ENCODE results near the gene CC2D2B.
"Not testable (repeated sequence)": the region's sequence is repeated elsewhere in the genome, so short reads cannot be mapped to it uniquely, and the experiment has no call there.

Gene CC2D2B

GRCh38 chr10:96038476-96039387 is 131.0 kb downstream of the CC2D2B start:
- no peak overlapping the region for H3K4me3 ChIP-seq (ENCODE audit: low read depth, low read length)
- no peaks in the 10 kb centered on the region for H3K9me3 ChIP-seq (ENCODE audit: control insufficient read depth, insufficient read depth, low read length)
- no peak overlapping the region for H3K9ac ChIP-seq (ENCODE audit: low read depth, low read length)
- H3K27me3 ChIP-seq (ENCODE audit: control insufficient read depth, insufficient read depth, low read length), result peaks cover 13% of the 10 kb centered on the region
- H3K36me3 ChIP-seq (ENCODE audit: control insufficient read depth, insufficient read depth, low read length), result no peaks in the 10 kb centered on the region
- H3K4me1 ChIP-seq (ENCODE audit: control insufficient read depth, insufficient read depth, low read length), result no peaks in the 10 kb centered on the region

- Histone ChIP-seq H3K27me3 (ENCODE audit: control insufficient read depth, insufficient read depth, low read length) (peaks cover 13% of the 10 kb centered on the region), H3K9ac (ENCODE audit: low read depth, low read length) (no peak overlapping the region), H3K9me3 (ENCODE audit: control insufficient read depth, insufficient read depth, low read length) (no peaks in the 10 kb centered on the region), H3K4me1 (ENCODE audit: control insufficient read depth, insufficient read depth, low read length) (peaks cover 8% of the 10 kb centered on the region), H3K36me3 (ENCODE audit: control insufficient read depth, insufficient read depth, low read length) (no peaks in the 10 kb centered on the region), H3K4me3 (ENCODE audit: low read depth, low read length) (no peak overlapping the region)
These were observed 133.4 kb downstream of the CC2D2B start for GRCh38 chr10:96041146-96041545.

GRCh38 chr10:96043033-96043892 is 135.5 kb downstream of the CC2D2B start, which contains the start of gene CCNJ:
Gene CCNJ (plus strand): TSS chr10:96043583. CDS start chr10:96044394, 811 bp downstream.
- H3K27me3 ChIP-seq (ENCODE audit: control insufficient read depth, insufficient read depth, low read length), result peaks cover 13% of the 10 kb centered on the region
- no peaks in the 10 kb centered on the region for H3K36me3 ChIP-seq (ENCODE audit: control insufficient read depth, insufficient read depth, low read length)
- peak within 1 kb of the TSS; percentile 96 for H3K9ac ChIP-seq (ENCODE audit: low read depth, low read length)
- H3K9me3 ChIP-seq (ENCODE audit: control insufficient read depth, insufficient read depth, low read length), result no peaks in the 10 kb centered on the region
- H3K4me3 ChIP-seq (ENCODE audit: low read depth, low read length), result peak within 1 kb of the TSS; percentile 83
- H3K4me1 ChIP-seq (ENCODE audit: control insufficient read depth, insufficient read depth, low read length), result peaks cover 10% of the 10 kb centered on the region

- Histone ChIP-seq H3K4me1 (ENCODE audit: control insufficient read depth, insufficient read depth, low read length) (peaks cover 10% of the 10 kb centered on the region), H3K9ac (ENCODE audit: low read depth, low read length) (peak overlapping the region; percentile 96), H3K36me3 (ENCODE audit: control insufficient read depth, insufficient read depth, low read length) (no peaks in the 10 kb centered on the region), H3K4me3 (ENCODE audit: low read depth, low read length) (peak overlapping the region; percentile 83), H3K9me3 (ENCODE audit: control insufficient read depth, insufficient read depth, low read length) (no peaks in the 10 kb centered on the region), H3K27me3 (ENCODE audit: control insufficient read depth, insufficient read depth, low read length) (peaks cover 13% of the 10 kb centered on the region)
These were observed 136.3 kb downstream of the CC2D2B start for GRCh38 chr10:96043893-96044715.

- Histone ChIP-seq H3K36me3 (ENCODE audit: control insufficient read depth, insufficient read depth, low read length) (no peaks in the 10 kb centered on the region), H3K9me3 (ENCODE audit: control insufficient read depth, insufficient read depth, low read length) (no peaks in the 10 kb centered on the region), H3K4me3 (ENCODE audit: low read depth, low read length) (peak overlapping the region; percentile 83), H3K27me3 (ENCODE audit: control insufficient read depth, insufficient read depth, low read length) (peaks cover 13% of the 10 kb centered on the region), H3K4me1 (ENCODE audit: control insufficient read depth, insufficient read depth, low read length) (peaks cover 10% of the 10 kb centered on the region), H3K9ac (ENCODE audit: low read depth, low read length) (peak overlapping the region; percentile 96)
These were observed 137.0 kb downstream of the CC2D2B start for GRCh38 chr10:96044736-96045135.

GRCh38 chr10:96046546-96046945 is 138.8 kb downstream of the CC2D2B start:
- Histone ChIP-seq H3K9me3 (ENCODE audit: control insufficient read depth, insufficient read depth, low read length) (no peaks in the 10 kb centered on the region), H3K4me3 (ENCODE audit: low read depth, low read length) (no peak overlapping the region), H3K9ac (ENCODE audit: low read depth, low read length) (no peak overlapping the region), H3K36me3 (ENCODE audit: control insufficient read depth, insufficient read depth, low read length) (no peaks in the 10 kb centered on the region), H3K4me1 (ENCODE audit: control insufficient read depth, insufficient read depth, low read length) (peaks cover 10% of the 10 kb centered on the region), H3K27me3 (ENCODE audit: control insufficient read depth, insufficient read depth, low read length) (peaks cover 13% of the 10 kb centered on the region)

GRCh38 chr10:96047004-96047649 is 139.4 kb downstream of the CC2D2B start:
- no peaks in the 10 kb centered on the region for H3K36me3 ChIP-seq (ENCODE audit: control insufficient read depth, insufficient read depth, low read length)
- H3K9me3 ChIP-seq (ENCODE audit: control insufficient read depth, insufficient read depth, low read length), result no peaks in the 10 kb centered on the region
- H3K27me3 ChIP-seq (ENCODE audit: control insufficient read depth, insufficient read depth, low read length), result peaks cover 9% of the 10 kb centered on the region
- peaks cover 10% of the 10 kb centered on the region for H3K4me1 ChIP-seq (ENCODE audit: control insufficient read depth, insufficient read depth, low read length)
- no peak overlapping the region for H3K9ac ChIP-seq (ENCODE audit: low read depth, low read length)
- no peak overlapping the region for H3K4me3 ChIP-seq (ENCODE audit: low read depth, low read length)

GRCh38 chr10:96047925-96048324 is 140.2 kb downstream of the CC2D2B start:
- H3K36me3 ChIP-seq (ENCODE audit: control insufficient read depth, insufficient read depth, low read length); H3K9me3 ChIP-seq (ENCODE audit: control insufficient read depth, insufficient read depth, low read length): not testable (repeated sequence)
- H3K4me1 ChIP-seq (ENCODE audit: control insufficient read depth, insufficient read depth, low read length), result peaks cover 10% of the 10 kb centered on the region

GRCh38 chr10:96049340-96049739 is 141.6 kb downstream of the CC2D2B start:
- no peaks in the 10 kb centered on the region for H3K27me3 ChIP-seq (ENCODE audit: control insufficient read depth, insufficient read depth, low read length)
- H3K9ac ChIP-seq (ENCODE audit: low read depth, low read length), result no peak overlapping the region
- H3K4me3 ChIP-seq (ENCODE audit: low read depth, low read length), result no peak overlapping the region
- no peaks in the 10 kb centered on the region for H3K36me3 ChIP-seq (ENCODE audit: control insufficient read depth, insufficient read depth, low read length)
- no peaks in the 10 kb centered on the region for H3K9me3 ChIP-seq (ENCODE audit: control insufficient read depth, insufficient read depth, low read length)
- H3K4me1 ChIP-seq (ENCODE audit: control insufficient read depth, insufficient read depth, low read length), result peaks cover 10% of the 10 kb centered on the region

More at GRCh38 chr10:96047925-96048324, 140.2 kb downstream of the CC2D2B start:
- H3K27me3 ChIP-seq (ENCODE audit: control insufficient read depth, insufficient read depth, low read length); H3K9ac ChIP-seq (ENCODE audit: low read depth, low read length); H3K4me3 ChIP-seq (ENCODE audit: low read depth, low read length): not testable (repeated sequence)

- H3K27me3 ChIP-seq (ENCODE audit: control insufficient read depth, insufficient read depth, low read length), result no peaks in the 10 kb centered on the region
- H3K4me1 ChIP-seq (ENCODE audit: control insufficient read depth, insufficient read depth, low read length), result no peaks in the 10 kb centered on the region
- no peak overlapping the region for H3K9ac ChIP-seq (ENCODE audit: low read depth, low read length)
- H3K36me3 ChIP-seq (ENCODE audit: control insufficient read depth, insufficient read depth, low read length), result peaks cover 14% of the 10 kb centered on the region
- H3K4me3 ChIP-seq (ENCODE audit: low read depth, low read length), result no peak overlapping the region
- no peaks in the 10 kb centered on the region for H3K9me3 ChIP-seq (ENCODE audit: control insufficient read depth, insufficient read depth, low read length)
These were observed 146.2 kb downstream of the CC2D2B start for GRCh38 chr10:96053985-96054384.

GRCh38 chr10:96056787-96057186 is 149.0 kb downstream of the CC2D2B start:
- H3K36me3 ChIP-seq (ENCODE audit: control insufficient read depth, insufficient read depth, low read length), result peaks cover 14% of the 10 kb centered on the region
- no peak overlapping the region for H3K9ac ChIP-seq (ENCODE audit: low read depth, low read length)
- H3K4me3 ChIP-seq (ENCODE audit: low read depth, low read length), result no peak overlapping the region
- H3K27me3 ChIP-seq (ENCODE audit: control insufficient read depth, insufficient read depth, low read length), result no peaks in the 10 kb centered on the region
- H3K4me1 ChIP-seq (ENCODE audit: control insufficient read depth, insufficient read depth, low read length), result no peaks in the 10 kb centered on the region
- H3K9me3 ChIP-seq (ENCODE audit: control insufficient read depth, insufficient read depth, low read length), result no peaks in the 10 kb centered on the region
